Transverse colon (tissue), 4 donors: Measurements from ENCODE around the gene OR4F15. TPM values are rescaled to one million over a fixed set of nuclear protein-coding genes. Genes with fewer than 3 reads are reported as not detected.

Experiments used
- DNase-seq: peaks from one replicate; pipeline ENCODE4 v3.0.0-alpha.2; 2019
- H3K27ac ChIP-seq, 4 donors: fragments of 200-600 bp; sonication (generic); 2 replicates each; pipeline ENCODE4 v1.5.1; 2016 to 2018; ENCODE audit warnings: inconsistent platforms in 4 of 4
- H3K27me3 ChIP-seq: fragments of 200-600 bp; sonication (generic); 2 replicates; pipeline ENCODE4 v1.5.1; 2017; ENCODE audit warnings: inconsistent platforms
- H3K36me3 ChIP-seq, 4 donors: fragments of 200-600 bp; sonication (generic); 2 replicates each; pipeline ENCODE4 v1.5.1; 2017 to 2019; ENCODE audit warnings: inconsistent platforms in 4 of 4
- H3K4me1 ChIP-seq, 4 donors: fragments of 200-600 bp; sonication (generic); 2 replicates each; pipeline ENCODE4 v1.5.1; 2017 to 2020; ENCODE audit warnings: inconsistent platforms in 4 of 4
- H3K4me3 ChIP-seq, 4 donors: fragments of 200-600 bp; sonication (generic); 1 replicate in 1 of 4; 2 replicates in 3 of 4; pipeline versions ENCODE4 v1.5.1 to v1.6.1; 2017 to 2019; ENCODE audit warnings: inconsistent platforms in 4 of 4
- H3K9me3 ChIP-seq, 2 donors: fragments of 200-600 bp; sonication (generic); 2 replicates each; pipeline ENCODE4 v1.5.1; 2017 to 2019; ENCODE audit warnings: inconsistent platforms in 2 of 2
- CTCF ChIP-seq, 5 experiments: fragments of 200-600 bp in 3 of 5; fragments of 450-650 bp in 2 of 5; sonication (generic) in 3 of 5; IDR thresholded peaks; 1 replicate in 2 of 5; 2 replicates in 3 of 5; pipeline ENCODE4 v1.5.1; 2016 to 2017; ENCODE audit warnings: antibody characterized with exemption in 5 of 5, inconsistent platforms in 3 of 5, mild to moderate bottlenecking in 2 of 5, moderate library complexity in 1 of 5
- EP300 ChIP-seq: sonication (generic); formaldehyde crosslinking; IDR thresholded peaks from one replicate; pipeline ENCODE4 v1.6.1; 2017; ENCODE audit warnings: antibody characterized with exemption, low read depth
- POLR2A ChIP-seq: fragments of 450-650 bp; IDR thresholded peaks from one replicate; pipeline ENCODE4 v1.6.1; 2016; ENCODE audit warnings: antibody characterized with exemption, mild to moderate bottlenecking, moderate library complexity
- POLR2AphosphoS5 ChIP-seq, 3 donors: sonication (generic); formaldehyde crosslinking; IDR thresholded peaks; one replicate each; pipeline ENCODE4 v1.6.1; 2016; ENCODE audit warnings: antibody characterized with exemption in 3 of 3
- WGBS, 2 donors: methylation state at CpG; one replicate each; pipeline ENCODE4 v1.1.5; 2018; ENCODE audit warnings: low coverage in 1 of 2; 5-methylcytosine and 5-hydroxymethylcytosine counted together
- in situ Hi-C, 4 donors: fragments of 200-750 bp; cut with MboI; loops; one replicate each; pipeline versions ENCODE4 v1.15.0 to v1.15.1; 2017; ENCODE audit warnings: low sequenced_read_pairs in 3 of 4, low pct_ligation_motif_present in 1 of 4, low pct_unique_long_range_greater_than_20kb in 1 of 4
- intact Hi-C: fragments of 100-400 bp; cut with DNase I; formaldehyde crosslinking; loops from one replicate; pipeline ENCODE4 v1.15.1; 2023; ENCODE audit warnings: low total_unique reads
- total RNA-seq, 4 donors: library from RNA; depleted of rRNA; stranded (reverse); fragments of >200 nt; gene quantifications; one replicate each; pipeline ENCODE4 v1.1.0, GENCODE V29; 2016

OR4F15 gene
- total RNA-seq, 4 donors from 2014 or later: not detected

- Histone ChIP-seq H3K4me1 (no peaks in the 10 kb centered on the region), H3K27ac (no peak overlapping the region), H3K36me3 (no peaks in the 10 kb centered on the region), H3K9me3 (no peaks in the 10 kb centered on the region), H3K4me3 (no peak overlapping the region), H3K27me3 (peaks cover 4% of the 10 kb centered on the region)
- DNase-seq: no peak
- 59 to 92% methylated on average over 3 of the region's 3 CpGs for WGBS, 2 donors
- TF ChIP-seq POLR2A (no peak), EP300 (no peak), CTCF (IDR thresholded peaks at IDR 0.05) (no peak), POLR2AphosphoS5 (IDR thresholded peaks at IDR 0.05) (no peak)
- intact Hi-C loops: no loop called here
- in situ Hi-C loops: no loop called here
Measured at GRCh38 chr15:101813803-101814534, 2.0 kb downstream of the OR4F15 start.

- Histone ChIP-seq H3K27me3 (no peaks in the 10 kb centered on the region), H3K4me3 (no peak overlapping the region), H3K4me1 (no peaks in the 10 kb centered on the region), H3K9me3 (no peaks in the 10 kb centered on the region), H3K27ac (no peak overlapping the region), H3K36me3 (no peaks in the 10 kb centered on the region)
- no peak for TF ChIP-seq CTCF (IDR thresholded peaks at IDR 0.05)
- TF ChIP-seq POLR2AphosphoS5 (IDR thresholded peaks at IDR 0.05): no peak
- no peak for TF ChIP-seq POLR2A
- DNase-seq: no peak
- intact Hi-C loops (no loop called here), in situ Hi-C loops (no loop called here)
- WGBS, 2 donors: 71 to 73% methylated on average over 5 to 6 of the region's 6 CpGs
Measured at GRCh38 chr15:101820781-101821180, 8.8 kb downstream of the OR4F15 start.

GRCh38 chr15:101827257-101827656 is 15.3 kb downstream of the OR4F15 start:
- no peak overlapping the region for H3K4me3 ChIP-seq
- in situ Hi-C loops: no loop called here
- TF ChIP-seq EP300 (no peak), CTCF (IDR thresholded peaks at IDR 0.05) (no peak), POLR2AphosphoS5 (IDR thresholded peaks at IDR 0.05) (no peak), POLR2A (no peak)
- H3K36me3 ChIP-seq: no peaks in the 10 kb centered on the region
- DNase-seq: no peak
- no peaks in the 10 kb centered on the region for H3K4me1 ChIP-seq
- H3K27ac ChIP-seq: no peak overlapping the region
- WGBS, 2 donors: 38 to 67% methylated on average over 6 of the region's 6 CpGs
- no peaks in the 10 kb centered on the region for H3K9me3 ChIP-seq
- intact Hi-C loops: no loop called here
- no peaks in the 10 kb centered on the region for H3K27me3 ChIP-seq

GRCh38 chr15:101828774-101829173 is 16.8 kb downstream of the OR4F15 start:
- no peak for TF ChIP-seq EP300
- no peak for TF ChIP-seq POLR2AphosphoS5 (IDR thresholded peaks at IDR 0.05)
- TF ChIP-seq POLR2A: no peak
- TF ChIP-seq CTCF (IDR thresholded peaks at IDR 0.05): no peak
- H3K36me3 ChIP-seq: no peaks in the 10 kb centered on the region
- in situ Hi-C loops (no loop called here), intact Hi-C loops (no loop called here)
- 71 to 88% methylated on average over 4 to 5 of the region's 5 CpGs for WGBS, 2 donors
- H3K27me3 ChIP-seq: no peaks in the 10 kb centered on the region
- H3K4me3 ChIP-seq: no peak overlapping the region
- H3K4me1 ChIP-seq: no peaks in the 10 kb centered on the region
- no peak for DNase-seq
- no peak overlapping the region for H3K27ac ChIP-seq
- H3K9me3 ChIP-seq: no peaks in the 10 kb centered on the region
